GM19035 (cell line): ENCODE measurements around the gene ING1.
A peak's percentile ranks its signal among the peaks of the same experiment; 100 is the strongest.
"Not testable (repeated sequence)": the region's sequence is repeated elsewhere in the genome, so short reads cannot be mapped to it uniquely, and the experiment has no call there.

Source experiments
- ATAC-seq: cut with Tn5 transposase; IDR thresholded peaks from one replicate; pipeline ENCODE4 v1.9.1; 2021; ENCODE audit not compliant: unreplicated experiment

ING1 gene

GRCh38 chr13:110714797-110715394 is 1.4 kb downstream of the ING1 start:
- no peak for ATAC-seq

- ATAC-seq: peak; percentile 55
Measured at GRCh38 chr13:110715395-110716246, 2.1 kb downstream of the ING1 start.

GRCh38 chr13:110716247-110716515 is 2.7 kb downstream of the ING1 start:
- ATAC-seq: no peak

- no peak for ATAC-seq
Measured at GRCh38 chr13:110719036-110719710, 5.7 kb downstream of the ING1 start.

GRCh38 chr13:110722971-110723370 is 9.5 kb downstream of the ING1 start:
- no peak for ATAC-seq

- no peak for ATAC-seq
Measured at GRCh38 chr13:110723598-110723997, 10.1 kb downstream of the ING1 start.

- ATAC-seq: not testable (repeated sequence)
Measured at GRCh38 chr13:110726153-110726552, 12.7 kb downstream of the ING1 start.

GRCh38 chr13:110726726-110727125 is 13.2 kb downstream of the ING1 start:
- ATAC-seq: no peak

- no peak for ATAC-seq
Measured at GRCh38 chr13:110731072-110731471, 17.6 kb downstream of the ING1 start.

- no peak for ATAC-seq
Measured at GRCh38 chr13:110734561-110734960, 21.1 kb downstream of the ING1 start.

- no peak for ATAC-seq
Measured at GRCh38 chr13:110737555-110737954, 24.1 kb downstream of the ING1 start.

- ATAC-seq: no peak
Measured at GRCh38 chr13:110743687-110744086, 30.2 kb downstream of the ING1 start.

- ATAC-seq: no peak
Measured at GRCh38 chr13:110746438-110746837, 32.9 kb downstream of the ING1 start.

- ATAC-seq: no peak
Measured at GRCh38 chr13:110748271-110748670, 34.8 kb downstream of the ING1 start.

- ATAC-seq: no peak
Measured at GRCh38 chr13:110756219-110756631, 42.7 kb downstream of the ING1 start.

- ATAC-seq: no peak
Measured at GRCh38 chr13:110757296-110757695, 43.8 kb downstream of the ING1 start.

- no peak for ATAC-seq
Measured at GRCh38 chr13:110758195-110758805, 44.8 kb downstream of the ING1 start.

- no peak for ATAC-seq
Measured at GRCh38 chr13:110759710-110760109, 46.2 kb downstream of the ING1 start.

- ATAC-seq: no peak
Measured at GRCh38 chr13:110760611-110761010, 47.1 kb downstream of the ING1 start.

GRCh38 chr13:110766671-110767430 is 53.4 kb downstream of the ING1 start:
- ATAC-seq: no peak

- ATAC-seq: no peak
Measured at GRCh38 chr13:110767476-110767875, 54.0 kb downstream of the ING1 start.
